ENCODE measurements around the gene MCC. TPM values are rescaled to one million over a fixed set of nuclear protein-coding genes. Genes with fewer than 3 reads are reported as not detected.

Gene MCC
- total RNA-seq, 2 experiments from 2014 or later = 0.25 TPM; not detected in 1

DNA sequence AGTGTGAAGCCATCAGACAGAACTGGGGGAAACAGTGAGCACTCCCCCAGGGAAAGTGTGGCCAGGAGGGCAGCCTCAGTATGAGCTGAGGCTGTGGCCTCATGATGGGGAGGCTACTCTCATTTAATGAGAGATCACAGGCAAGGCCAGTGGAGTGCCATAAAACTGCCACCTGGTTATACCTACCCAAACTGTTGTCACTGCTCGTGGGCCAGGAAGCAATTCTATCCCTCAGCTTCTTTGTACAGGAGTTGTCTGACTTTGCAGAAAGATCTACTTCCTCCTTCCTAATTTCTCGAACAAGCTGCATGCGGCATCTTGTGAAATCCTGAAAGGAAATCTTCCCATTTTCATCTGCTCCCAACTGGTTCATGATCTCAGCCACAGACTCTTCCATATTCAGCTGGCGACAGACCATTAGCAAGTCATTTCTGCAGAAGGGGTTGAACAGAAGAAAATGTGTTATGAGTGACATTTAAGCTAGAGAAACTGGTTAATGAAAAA lies 103.4 kb downstream of the MCC start:
- H2AFZ ChIP-seq (ENCODE audit: low read length) = no peak overlapping the region
- H3K9me3 ChIP-seq (ENCODE audit: low read length) = no peaks in the 10 kb centered on the region
- H3K9me2 ChIP-seq (ENCODE audit: insufficient read depth, low read length) = no peaks in the 10 kb centered on the region
- CTCF ChIA-PET (ENCODE audit: unreplicated experiment) = interaction anchor here (1.2 kb wide), 1 partner anchor 125 kb away, joined by 3 read pairs; no protein-coding TSS in a partner anchor
- intact Hi-C loops (cut with micrococcal nuclease; ENCODE audit: unreplicated experiment) = no loop called here
- H3K4me3 ChIP-seq (ENCODE audit: low read depth, low read length, poor library complexity, severe bottlenecking) = no peak overlapping the region
- H3K4me1 ChIP-seq (ENCODE audit: insufficient read depth, low read length, poor library complexity, severe bottlenecking) = no peaks in the 10 kb centered on the region
- H3K79me2 ChIP-seq (ENCODE audit: insufficient read depth, low read depth, low read length) = no peaks in the 10 kb centered on the region
- no peak for TF ChIP-seq EZH2phosphoT487 (IDR thresholded peaks at IDR 0.05; ENCODE audit: borderline replicate concordance, low read depth, low read length)
- TF ChIP-seq, protein P1, sequence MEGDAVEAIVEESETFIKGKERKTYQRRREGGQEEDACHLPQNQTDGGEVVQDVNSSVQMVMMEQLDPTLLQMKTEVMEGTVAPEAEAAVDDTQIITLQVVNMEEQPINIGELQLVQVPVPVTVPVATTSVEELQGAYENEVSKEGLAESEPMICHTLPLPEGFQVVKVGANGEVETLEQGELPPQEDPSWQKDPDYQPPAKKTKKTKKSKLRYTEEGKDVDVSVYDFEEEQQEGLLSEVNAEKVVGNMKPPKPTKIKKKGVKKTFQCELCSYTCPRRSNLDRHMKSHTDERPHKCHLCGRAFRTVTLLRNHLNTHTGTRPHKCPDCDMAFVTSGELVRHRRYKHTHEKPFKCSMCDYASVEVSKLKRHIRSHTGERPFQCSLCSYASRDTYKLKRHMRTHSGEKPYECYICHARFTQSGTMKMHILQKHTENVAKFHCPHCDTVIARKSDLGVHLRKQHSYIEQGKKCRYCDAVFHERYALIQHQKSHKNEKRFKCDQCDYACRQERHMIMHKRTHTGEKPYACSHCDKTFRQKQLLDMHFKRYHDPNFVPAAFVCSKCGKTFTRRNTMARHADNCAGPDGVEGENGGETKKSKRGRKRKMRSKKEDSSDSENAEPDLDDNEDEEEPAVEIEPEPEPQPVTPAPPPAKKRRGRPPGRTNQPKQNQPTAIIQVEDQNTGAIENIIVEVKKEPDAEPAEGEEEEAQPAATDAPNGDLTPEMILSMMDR (conservative IDR thresholded peaks at IDR 0.05; ENCODE audit: low read length) = no peak
- no peaks in the 10 kb centered on the region for H3K36me3 ChIP-seq (ENCODE audit: insufficient read depth, low read length)
- DNase-seq (ENCODE audit: low spot score) = no peak
- POLR2A ChIA-PET = interaction anchor here (0.7 to 1.1 kb wide), 3 partner anchors 10 to 352 kb away, joined by 3 read pairs; no protein-coding TSS in a partner anchor
- no TSS peak for BruUV-seq (replicated peaks)
- H4K20me1 ChIP-seq (ENCODE audit: insufficient read depth, low read length) = no peaks in the 10 kb centered on the region
- no peak overlapping the region for H3K27ac ChIP-seq (ENCODE audit: low read depth, low read length, poor library complexity, severe bottlenecking)
- no peak overlapping the region for H3K4me2 ChIP-seq (ENCODE audit: low read length)

DNA sequence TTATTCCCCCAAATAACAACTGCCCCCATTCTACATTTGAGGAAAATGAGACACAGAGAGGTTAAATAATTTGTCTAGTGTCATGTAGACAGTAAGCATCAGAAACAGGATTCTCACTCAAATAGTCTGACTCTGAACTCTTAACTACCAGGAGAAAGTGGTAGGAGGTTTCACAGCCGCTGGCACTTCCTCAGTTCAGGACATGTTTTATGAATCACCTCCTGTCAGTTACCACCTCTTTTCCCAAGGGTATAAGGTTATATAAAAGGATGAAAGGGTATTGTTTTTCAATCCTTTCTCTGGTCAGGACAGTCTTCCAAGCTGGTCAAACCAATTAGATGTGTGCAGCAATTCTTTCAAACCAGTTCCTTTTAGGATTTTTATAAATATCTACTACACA lies 105.5 kb downstream of the MCC start:
- Histone ChIP-seq H3K4me2 (ENCODE audit: low read length) (no peak overlapping the region), H4K20me1 (ENCODE audit: insufficient read depth, low read length) (no peaks in the 10 kb centered on the region), H2AFZ (ENCODE audit: low read length) (no peak overlapping the region), H3K79me2 (ENCODE audit: insufficient read depth, low read depth, low read length) (no peaks in the 10 kb centered on the region), H3K9me2 (ENCODE audit: insufficient read depth, low read length) (no peaks in the 10 kb centered on the region), H3K36me3 (ENCODE audit: insufficient read depth, low read length) (no peaks in the 10 kb centered on the region), H3K9me3 (ENCODE audit: low read length) (no peaks in the 10 kb centered on the region), H3K27ac (ENCODE audit: low read depth, low read length, poor library complexity, severe bottlenecking) (no peak overlapping the region), H3K4me3 (ENCODE audit: low read depth, low read length, poor library complexity, severe bottlenecking) (no peak overlapping the region), H3K4me1 (ENCODE audit: insufficient read depth, low read length, poor library complexity, severe bottlenecking) (no peaks in the 10 kb centered on the region)
- intact Hi-C loops (cut with micrococcal nuclease; ENCODE audit: unreplicated experiment) = no loop called here
- CTCF ChIA-PET (ENCODE audit: unreplicated experiment) = interaction anchor here (0.8 kb wide), 1 partner anchor 128 kb away, joined by 3 read pairs; no protein-coding TSS in a partner anchor
- TF ChIP-seq, protein P1 (conservative IDR thresholded peaks at IDR 0.05; ENCODE audit: low read length) = no peak
- TF ChIP-seq EZH2phosphoT487 (IDR thresholded peaks at IDR 0.05; ENCODE audit: borderline replicate concordance, low read depth, low read length) = no peak
- BruUV-seq (replicated peaks) = no TSS peak
- POLR2A ChIA-PET = interaction anchor here (0.6 to 0.7 kb wide), 3 partner anchors 101 to 178 kb away, joined by 3 read pairs; no protein-coding TSS in a partner anchor
- no peak for DNase-seq (ENCODE audit: low spot score)

DNA sequence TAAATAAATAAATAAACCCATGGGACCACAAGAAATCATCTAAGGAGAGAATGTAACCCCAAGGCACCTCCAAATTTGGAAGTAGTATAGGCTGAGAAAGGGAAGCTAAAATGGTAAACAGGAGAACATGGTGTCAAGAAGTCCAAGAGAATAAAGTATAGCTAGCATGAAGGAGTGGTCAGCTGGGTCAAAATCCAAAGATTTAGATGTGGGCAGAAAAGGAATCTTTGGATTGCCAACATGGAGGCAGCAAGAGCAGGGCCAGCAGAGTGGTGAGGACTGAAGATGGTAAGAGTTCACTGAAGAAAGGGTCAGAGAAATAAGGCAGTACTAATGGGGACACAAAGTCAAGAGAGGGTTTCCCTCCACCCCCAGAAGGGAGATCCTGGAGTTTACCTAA lies 106.5 kb downstream of the MCC start:
- H3K9me2 ChIP-seq (ENCODE audit: insufficient read depth, low read length) = no peaks in the 10 kb centered on the region
- CTCF ChIA-PET (ENCODE audit: unreplicated experiment) = interaction anchor here (0.5 to 0.8 kb wide), 2 partner anchors 129 to 224 kb away, joined by 3 read pairs; no protein-coding TSS in a partner anchor
- no peak overlapping the region for H2AFZ ChIP-seq (ENCODE audit: low read length)
- H3K4me3 ChIP-seq (ENCODE audit: low read depth, low read length, poor library complexity, severe bottlenecking) = no peak overlapping the region
- no TSS peak for BruUV-seq (replicated peaks)
- TF ChIP-seq, protein P1 (conservative IDR thresholded peaks at IDR 0.05; ENCODE audit: low read length) = no peak
- no peak for TF ChIP-seq EZH2phosphoT487 (IDR thresholded peaks at IDR 0.05; ENCODE audit: borderline replicate concordance, low read depth, low read length)
- no peak overlapping the region for H3K27ac ChIP-seq (ENCODE audit: low read depth, low read length, poor library complexity, severe bottlenecking)
- POLR2A ChIA-PET = interaction anchor here (0.7 kb wide), 1 partner anchor 102 kb away, joined by 3 read pairs; no protein-coding TSS in a partner anchor
- H4K20me1 ChIP-seq (ENCODE audit: insufficient read depth, low read length) = no peaks in the 10 kb centered on the region
- DNase-seq (ENCODE audit: low spot score) = no peak
- no peak overlapping the region for H3K4me2 ChIP-seq (ENCODE audit: low read length)
- no peaks in the 10 kb centered on the region for H3K36me3 ChIP-seq (ENCODE audit: insufficient read depth, low read length)
- no peaks in the 10 kb centered on the region for H3K79me2 ChIP-seq (ENCODE audit: insufficient read depth, low read depth, low read length)
- H3K9me3 ChIP-seq (ENCODE audit: low read length) = no peaks in the 10 kb centered on the region
- no peaks in the 10 kb centered on the region for H3K4me1 ChIP-seq (ENCODE audit: insufficient read depth, low read length, poor library complexity, severe bottlenecking)
- intact Hi-C loops (cut with micrococcal nuclease; ENCODE audit: unreplicated experiment) = no loop called here
